ENCODE results near the gene LSR.
"Not testable (repeated sequence)": the region's sequence is repeated elsewhere in the genome, so short reads cannot be mapped to it uniquely, and the experiment has no call there.

- not testable (repeated sequence) for TF ChIP-seq CTCF (conservative IDR thresholded peaks at IDR 0.05); ZFX (IDR thresholded peaks at IDR 0.05)
Observed at GRCh38 chr19:35285465-35285864, 36.7 kb downstream of the LSR start.
